NCI-H82 treated with DMSO at 0.1 percent for 48 hours (cell line): ENCODE results near the gene C1QBP.
"Not testable (repeated sequence)": the region's sequence is repeated elsewhere in the genome, so short reads cannot be mapped to it uniquely, and the experiment has no call there.

Experiments
- DNase-seq: peaks from one replicate; lab custom pipeline; 2025; ENCODE audit not compliant: unreplicated experiment; lab: John Stamatoyannopoulos, UW

C1QBP gene

GRCh38 chr17:5438716-5439445, at the start of gene C1QBP:
Gene C1QBP, minus strand, starts transcription at chr17:5439155. Its CDS starts 82 bp downstream, at chr17:5439073.
- peak; percentile 93 for DNase-seq

- no peak for DNase-seq
These were observed 49.8 kb upstream of the C1QBP start for GRCh38 chr17:5488752-5489151.

GRCh38 chr17:5486206-5487124, 47.5 kb upstream of the C1QBP start, which contains the start of gene MIS12:
Gene MIS12, plus strand, starts transcription at chr17:5486566. Its CDS starts 2,297 bp downstream, at chr17:5488863.
- peak; percentile 100 for DNase-seq

- DNase-seq: no peak
These were observed 46.6 kb upstream of the C1QBP start, which contains the start of gene DERL2 for GRCh38 chr17:5485270-5486205. Gene DERL2, minus strand, starts transcription at chr17:5486178. Its CDS starts 17 bp downstream, at chr17:5486161.

- DNase-seq: no peak
These were observed 42.5 kb upstream of the C1QBP start for GRCh38 chr17:5481451-5481850.

- DNase-seq: no peak
These were observed 42.0 kb upstream of the C1QBP start for GRCh38 chr17:5480962-5481361.

GRCh38 chr17:5478992-5479391, 40.0 kb upstream of the C1QBP start:
- DNase-seq: no peak

GRCh38 chr17:5473906-5474305, 35.0 kb upstream of the C1QBP start:
- DNase-seq: no peak

GRCh38 chr17:5472511-5472910, 33.6 kb upstream of the C1QBP start:
- DNase-seq: no peak

- no peak for DNase-seq
These were observed 29.1 kb upstream of the C1QBP start for GRCh38 chr17:5468075-5468473.

- no peak for DNase-seq
These were observed 28.5 kb upstream of the C1QBP start for GRCh38 chr17:5467416-5467815.

- DNase-seq: no peak
These were observed 27.3 kb upstream of the C1QBP start for GRCh38 chr17:5466295-5466694.

- no peak for DNase-seq
These were observed 26.0 kb upstream of the C1QBP start for GRCh38 chr17:5464717-5465507.

- DNase-seq: no peak
These were observed 7.8 kb upstream of the C1QBP start for GRCh38 chr17:5446786-5447185.

GRCh38 chr17:5444209-5444608, 5.3 kb upstream of the C1QBP start:
- DNase-seq: no peak

- DNase-seq: no peak
These were observed 4.8 kb upstream of the C1QBP start for GRCh38 chr17:5443728-5444127.

GRCh38 chr17:5439446-5439764, 450 bp upstream of the C1QBP start:
- no peak for DNase-seq

GRCh38 chr17:5437721-5438317, 1.1 kb downstream of the C1QBP start:
- DNase-seq: no peak

GRCh38 chr17:5435781-5436315, 3.1 kb downstream of the C1QBP start:
- not testable (repeated sequence) for DNase-seq
